GM12865 (cell line): Measurements from ENCODE around the gene GLYR1.
A peak's percentile ranks its signal among the peaks of the same experiment; 100 is the strongest.

ENCODE experiments used
- DNase-seq: peaks from one replicate; pipeline ENCODE4 v3.0.0; 2010; ENCODE audit warnings: low read depth
- H3K4me3 ChIP-seq: 2 replicates; pipeline ENCODE4 v1.5.1; 2011; ENCODE audit warnings: mild to moderate bottlenecking, low read depth, low read length, control low read depth
- CTCF ChIP-seq: IDR thresholded peaks from 2 replicates; pipeline ENCODE4 v1.5.1; 2011; ENCODE audit warnings: low read length, control low read depth, low read depth, inconsistent platforms; ENCODE audit not compliant: insufficient read depth; ENCODE audit errors: missing control alignments

The GLYR1 gene

GRCh38 chr16:4850211-4850610 is 3.1 kb upstream of the GLYR1 start:
- H3K4me3 ChIP-seq: no peak overlapping the region
- no peak for TF ChIP-seq CTCF
- no peak for DNase-seq

GRCh38 chr16:4847774-4848587 is 893 bp upstream of the GLYR1 start:
- TF ChIP-seq CTCF: no peak
- peak overlapping the region; percentile 62 for H3K4me3 ChIP-seq
- DNase-seq: no peak

- DNase-seq: peak; percentile 78
- H3K4me3 ChIP-seq: peak overlapping the region; percentile 74
- no peak for TF ChIP-seq CTCF
Measured at GRCh38 chr16:4846503-4846900, 586 bp downstream of the GLYR1 start.

GRCh38 chr16:4840984-4841383 is 6.1 kb downstream of the GLYR1 start:
- H3K4me3 ChIP-seq: no peak overlapping the region
- no peak for DNase-seq
- no peak for TF ChIP-seq CTCF

GRCh38 chr16:4839942-4840341 is 7.1 kb downstream of the GLYR1 start:
- DNase-seq: no peak
- no peak for TF ChIP-seq CTCF

GRCh38 chr16:4837733-4838501 is 9.2 kb downstream of the GLYR1 start:
- DNase-seq: peak; percentile 37
- TF ChIP-seq CTCF: no peak
- H3K4me3 ChIP-seq: no peak overlapping the region

More at GRCh38 chr16:4839942-4840341, 7.1 kb downstream of the GLYR1 start:
- H3K4me3 ChIP-seq: no peak overlapping the region
